ENCODE data around the gene TNPO3.

DNA sequence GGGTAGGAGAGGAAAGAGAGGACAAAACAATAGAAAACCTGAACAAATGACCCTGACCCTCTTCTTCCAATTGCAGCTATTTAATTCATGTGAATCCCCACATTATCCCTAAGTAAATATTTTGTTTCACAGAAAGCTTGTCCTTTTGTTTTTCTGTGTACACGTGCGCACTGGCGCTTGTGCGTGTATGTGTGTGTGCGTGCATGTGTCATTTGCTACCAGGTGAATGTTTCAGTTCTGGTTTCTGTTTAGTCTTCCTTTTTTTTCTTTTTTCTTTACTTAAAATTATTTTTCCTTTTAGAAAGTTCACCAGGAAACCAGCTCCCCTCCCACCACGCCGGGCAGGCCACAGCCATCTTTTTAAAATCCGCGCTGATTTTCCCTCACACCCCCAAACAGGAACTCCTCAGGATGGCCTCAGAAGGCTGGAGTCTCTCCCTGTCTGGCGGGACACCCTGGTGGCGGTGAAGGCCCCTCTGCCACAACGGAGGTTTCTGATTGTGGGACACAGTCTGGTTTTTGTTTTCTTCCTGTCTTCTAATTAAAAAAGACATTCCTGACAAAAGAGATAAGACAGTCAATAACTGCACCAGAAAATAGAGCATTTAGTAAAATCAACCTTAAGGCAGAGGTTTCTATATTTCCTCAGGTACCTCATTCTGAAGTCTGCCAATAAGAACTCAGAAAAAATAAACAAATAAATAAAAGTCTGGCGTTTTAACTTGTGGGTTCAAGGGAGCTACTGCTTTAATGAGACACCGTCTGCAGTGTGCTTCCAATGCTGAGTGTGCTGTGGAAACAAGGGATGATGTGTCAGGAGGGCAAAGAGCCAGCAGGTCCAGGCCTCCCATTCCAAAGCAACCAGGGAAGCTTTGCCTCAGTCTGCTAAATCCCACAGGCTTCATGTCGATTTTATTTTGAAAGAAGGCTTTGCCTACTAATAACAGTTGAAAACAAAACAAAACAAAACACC lies 99.8 kb downstream of the TNPO3 start:
- TF ChIP-seq, protein P1, sequence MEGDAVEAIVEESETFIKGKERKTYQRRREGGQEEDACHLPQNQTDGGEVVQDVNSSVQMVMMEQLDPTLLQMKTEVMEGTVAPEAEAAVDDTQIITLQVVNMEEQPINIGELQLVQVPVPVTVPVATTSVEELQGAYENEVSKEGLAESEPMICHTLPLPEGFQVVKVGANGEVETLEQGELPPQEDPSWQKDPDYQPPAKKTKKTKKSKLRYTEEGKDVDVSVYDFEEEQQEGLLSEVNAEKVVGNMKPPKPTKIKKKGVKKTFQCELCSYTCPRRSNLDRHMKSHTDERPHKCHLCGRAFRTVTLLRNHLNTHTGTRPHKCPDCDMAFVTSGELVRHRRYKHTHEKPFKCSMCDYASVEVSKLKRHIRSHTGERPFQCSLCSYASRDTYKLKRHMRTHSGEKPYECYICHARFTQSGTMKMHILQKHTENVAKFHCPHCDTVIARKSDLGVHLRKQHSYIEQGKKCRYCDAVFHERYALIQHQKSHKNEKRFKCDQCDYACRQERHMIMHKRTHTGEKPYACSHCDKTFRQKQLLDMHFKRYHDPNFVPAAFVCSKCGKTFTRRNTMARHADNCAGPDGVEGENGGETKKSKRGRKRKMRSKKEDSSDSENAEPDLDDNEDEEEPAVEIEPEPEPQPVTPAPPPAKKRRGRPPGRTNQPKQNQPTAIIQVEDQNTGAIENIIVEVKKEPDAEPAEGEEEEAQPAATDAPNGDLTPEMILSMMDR (IDR thresholded peaks at IDR 0.05; ENCODE audit: low read depth, low read length) = no peak
- TF ChIP-seq POLR2A (IDR thresholded peaks at IDR 0.05; ENCODE audit: extremely low read depth, insufficient read length) (no peak), MYC (IDR thresholded peaks at IDR 0.05; ENCODE audit: low read depth, low read length) (no peak)
- TF ChIP-seq, protein P2, sequence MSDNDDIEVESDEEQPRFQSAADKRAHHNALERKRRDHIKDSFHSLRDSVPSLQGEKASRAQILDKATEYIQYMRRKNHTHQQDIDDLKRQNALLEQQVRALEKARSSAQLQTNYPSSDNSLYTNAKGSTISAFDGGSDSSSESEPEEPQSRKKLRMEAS (IDR thresholded peaks at IDR 0.05; ENCODE audit: low read depth, low read length) = no peak
